PC-3 (cell line): ENCODE measurements around the gene B4GALT5. TPM values are rescaled to one million over a fixed set of nuclear protein-coding genes. Genes with fewer than 3 reads are reported as not detected.

ENCODE experiments used
- ATAC-seq: fragments of 200-7000 bp; cut with Tn5 transposase; 2 replicates; pipeline ENCODE4 v1.9.1; 2020; ENCODE audit warnings: mild to moderate bottlenecking, moderate library complexity
- BruUV-seq: library from RNA; stranded (reverse); fragments of 400-500 nt; replicated peaks from 2 replicates; lab custom pipeline; 2021; lab: Mats Ljungman, UMichigan
- CTCF ChIA-PET: fragments of 300-600 bp; sonication (Branson Sonifier 250); formaldehyde crosslinking; loops from one replicate; lab custom pipeline; 2022; ENCODE audit warnings: antibody characterized with exemption; lab: Charles Lee
- POLR2A ChIA-PET: fragments of 300-600 bp; sonication (Branson Sonifier 250); formaldehyde crosslinking; loops from one replicate; lab custom pipeline; 2022; ENCODE audit warnings: antibody characterized with exemption; ENCODE audit not compliant: unreplicated experiment; lab: Charles Lee
- DNase-seq: peaks from one replicate; pipeline ENCODE4 v3.0.0-alpha.2; 2015
- H2AFZ ChIP-seq: fragments of 300-600 bp; sonication (generic); 2 replicates; pipeline ENCODE4 v1.6.0; 2016; ENCODE audit warnings: antibody characterized with exemption, low read length
- H3F3A ChIP-seq: fragments of 300-600 bp; sonication (generic); one replicate; pipeline ENCODE4 v1.6.0; 2017; ENCODE audit warnings: antibody characterized with exemption, low read length, control low read depth, mild to moderate bottlenecking; ENCODE audit not compliant: unreplicated experiment
- H3K27ac ChIP-seq: fragments of 300-600 bp; sonication (generic); 2 replicates; pipeline ENCODE4 v1.5.1; 2016; ENCODE audit warnings: mild to moderate bottlenecking, low read length
- H3K27me3 ChIP-seq: fragments of 300-600 bp; sonication (generic); 2 replicates; pipeline ENCODE4 v1.6.1; 2016; ENCODE audit warnings: low read length, mixed read lengths
- H3K36me3 ChIP-seq: fragments of 300-600 bp; sonication (generic); 2 replicates; pipeline ENCODE4 v1.6.1; 2016; ENCODE audit warnings: low read depth, mixed run types, low read length, mixed read lengths
- H3K4me1 ChIP-seq: fragments of 300-600 bp; sonication (generic); 2 replicates; pipeline ENCODE4 v1.5.1; 2016; ENCODE audit warnings: low read length; ENCODE audit not compliant: insufficient read depth
- H3K4me2 ChIP-seq: fragments of 300-600 bp; sonication (generic); 2 replicates; pipeline ENCODE4 v1.6.0; 2016; ENCODE audit warnings: low read length
- H3K4me3 ChIP-seq: fragments of 300-600 bp; sonication (generic); 2 replicates; pipeline ENCODE4 v1.5.1; 2016; ENCODE audit warnings: mild to moderate bottlenecking, low read length, mixed read lengths
- H3K79me2 ChIP-seq: fragments of 300-600 bp; sonication (generic); 2 replicates; pipeline ENCODE4 v1.6.1; 2017; ENCODE audit warnings: low read length, mixed read lengths
- H3K9ac ChIP-seq: fragments of 300-600 bp; sonication (generic); 2 replicates; pipeline ENCODE4 v1.6.0; 2016; ENCODE audit warnings: mild to moderate bottlenecking, low read length
- H3K9me2 ChIP-seq: fragments of 300-600 bp; sonication (generic); replicated peaks from 2 replicates; pipeline ENCODE4 v1.6.1; 2016; ENCODE audit warnings: mixed run types, low read length, mixed read lengths
- H3K9me3 ChIP-seq: fragments of 300-600 bp; sonication (generic); 2 replicates; pipeline ENCODE4 v1.6.1; 2016; ENCODE audit warnings: low read length, mixed read lengths
- H4K20me1 ChIP-seq: fragments of 300-600 bp; sonication (generic); 2 replicates; pipeline ENCODE4 v1.6.1; 2016; ENCODE audit warnings: low read length, mixed read lengths
- EZH2 ChIP-seq: fragments of 300-600 bp; sonication (generic); IDR thresholded peaks from one replicate; pipeline ENCODE4 v1.6.1; 2017; ENCODE audit warnings: antibody characterized with exemption, mild to moderate bottlenecking, low read length; ENCODE audit not compliant: unreplicated experiment
- EZH2phosphoT487 ChIP-seq: fragments of 300-600 bp; sonication (generic); IDR thresholded peaks from 2 replicates; pipeline ENCODE4 v1.6.1; 2018; ENCODE audit warnings: mild to moderate bottlenecking, antibody characterized with exemption, low read length, borderline replicate concordance
- intact Hi-C: fragments of 100-400 bp; cut with micrococcal nuclease; formaldehyde crosslinking; loops from 2 replicates; pipeline ENCODE4 v1.9.0; 2023
- total RNA-seq: library from RNA; depleted of rRNA; stranded (reverse); fragments of >200 nt; gene quantifications from 2 replicates; pipeline ENCODE4 v1.2.3, GENCODE V29; 2014
- TF ChIP-seq, protein P1 (sequence below): fragments of 300-600 bp; sonication (generic); conservative IDR thresholded peaks from 2 replicates; pipeline ENCODE4 v1.5.1; 2017; ENCODE audit warnings: antibody characterized with exemption, low read depth, mild to moderate bottlenecking, low read length

The B4GALT5 gene
- total RNA-seq, 1 experiment from 2014 or later = 18.1 TPM

DNA sequence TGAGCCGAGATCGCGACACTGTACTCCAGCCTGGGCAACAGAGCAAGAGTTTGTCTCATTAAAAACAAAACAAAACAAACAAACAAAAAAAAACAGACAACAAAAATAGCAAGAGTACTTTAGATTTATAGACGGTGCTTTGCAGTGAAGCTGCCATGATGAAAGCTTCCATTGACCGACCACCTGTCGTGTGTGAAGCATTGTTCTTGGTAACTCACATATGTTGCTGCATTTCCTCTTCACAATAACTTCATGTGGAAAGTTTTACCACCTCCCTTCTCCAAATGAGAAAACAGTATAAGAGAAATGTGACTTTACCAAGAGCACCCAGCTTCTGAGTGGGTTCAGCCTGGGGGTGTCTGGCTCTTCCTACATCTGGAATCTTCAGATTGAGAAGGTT, 89.4 kb downstream of the B4GALT5 start:
- Histone ChIP-seq H4K20me1 (no peaks in the 10 kb centered on the region), H3K9ac (no peak overlapping the region), H2AFZ (no peak overlapping the region), H3K27ac (no peak overlapping the region), H3F3A (no peaks in the 10 kb centered on the region), H3K4me2 (no peak overlapping the region), H3K27me3 (no peaks in the 10 kb centered on the region), H3K4me1 (no peaks in the 10 kb centered on the region), H3K9me3 (no peaks in the 10 kb centered on the region), H3K36me3 (no peaks in the 10 kb centered on the region), H3K79me2 (no peaks in the 10 kb centered on the region), H3K9me2 (no peaks in the 10 kb centered on the region), H3K4me3 (no peak overlapping the region)
- ATAC-seq (no peak), DNase-seq (no peak)
- intact Hi-C loops = no loop called here
- ChIA-PET POLR2A (no interaction called here), CTCF (no interaction called here)
- no TSS peak for BruUV-seq
- TF ChIP-seq, protein P1, sequence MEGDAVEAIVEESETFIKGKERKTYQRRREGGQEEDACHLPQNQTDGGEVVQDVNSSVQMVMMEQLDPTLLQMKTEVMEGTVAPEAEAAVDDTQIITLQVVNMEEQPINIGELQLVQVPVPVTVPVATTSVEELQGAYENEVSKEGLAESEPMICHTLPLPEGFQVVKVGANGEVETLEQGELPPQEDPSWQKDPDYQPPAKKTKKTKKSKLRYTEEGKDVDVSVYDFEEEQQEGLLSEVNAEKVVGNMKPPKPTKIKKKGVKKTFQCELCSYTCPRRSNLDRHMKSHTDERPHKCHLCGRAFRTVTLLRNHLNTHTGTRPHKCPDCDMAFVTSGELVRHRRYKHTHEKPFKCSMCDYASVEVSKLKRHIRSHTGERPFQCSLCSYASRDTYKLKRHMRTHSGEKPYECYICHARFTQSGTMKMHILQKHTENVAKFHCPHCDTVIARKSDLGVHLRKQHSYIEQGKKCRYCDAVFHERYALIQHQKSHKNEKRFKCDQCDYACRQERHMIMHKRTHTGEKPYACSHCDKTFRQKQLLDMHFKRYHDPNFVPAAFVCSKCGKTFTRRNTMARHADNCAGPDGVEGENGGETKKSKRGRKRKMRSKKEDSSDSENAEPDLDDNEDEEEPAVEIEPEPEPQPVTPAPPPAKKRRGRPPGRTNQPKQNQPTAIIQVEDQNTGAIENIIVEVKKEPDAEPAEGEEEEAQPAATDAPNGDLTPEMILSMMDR = no peak
- no peak for TF ChIP-seq EZH2
- TF ChIP-seq EZH2phosphoT487 = no peak

DNA sequence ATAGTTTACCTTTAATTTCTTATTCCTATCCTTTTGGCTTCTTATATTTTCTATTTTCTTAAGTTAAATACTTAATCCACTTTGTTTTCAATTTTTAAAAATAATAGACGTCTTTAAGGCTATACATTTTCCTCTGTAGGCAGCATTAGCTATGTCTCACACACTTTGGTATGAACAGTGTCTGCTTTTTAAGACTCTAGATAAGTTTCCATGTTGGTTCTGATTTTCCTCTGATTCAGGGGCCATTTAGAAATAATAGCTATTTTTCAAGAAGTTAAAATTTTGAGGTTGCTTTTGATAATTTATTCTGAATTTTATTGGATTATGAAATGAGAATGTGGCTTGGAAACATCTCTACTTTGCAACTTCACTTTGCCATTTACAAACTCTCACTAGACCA, 91.4 kb downstream of the B4GALT5 start:
- H3K4me1 ChIP-seq = no peaks in the 10 kb centered on the region
- H3F3A ChIP-seq = no peaks in the 10 kb centered on the region
- no peak overlapping the region for H3K27ac ChIP-seq
- ChIA-PET CTCF (no interaction called here), POLR2A (no interaction called here)
- TF ChIP-seq EZH2 (no peak), EZH2phosphoT487 (no peak)
- TF ChIP-seq, protein P1 = no peak
- no peaks in the 10 kb centered on the region for H3K9me2 ChIP-seq
- no peaks in the 10 kb centered on the region for H3K27me3 ChIP-seq
- H3K4me3 ChIP-seq = no peak overlapping the region
- DNase-seq = no peak
- no peak for ATAC-seq
- H3K9ac ChIP-seq = no peak overlapping the region
- no peaks in the 10 kb centered on the region for H4K20me1 ChIP-seq
- H3K9me3 ChIP-seq = no peaks in the 10 kb centered on the region
- H3K4me2 ChIP-seq = no peak overlapping the region
- intact Hi-C loops = no loop called here
- no peaks in the 10 kb centered on the region for H3K36me3 ChIP-seq
- no peak overlapping the region for H2AFZ ChIP-seq
- no TSS peak for BruUV-seq
- no peaks in the 10 kb centered on the region for H3K79me2 ChIP-seq

DNA sequence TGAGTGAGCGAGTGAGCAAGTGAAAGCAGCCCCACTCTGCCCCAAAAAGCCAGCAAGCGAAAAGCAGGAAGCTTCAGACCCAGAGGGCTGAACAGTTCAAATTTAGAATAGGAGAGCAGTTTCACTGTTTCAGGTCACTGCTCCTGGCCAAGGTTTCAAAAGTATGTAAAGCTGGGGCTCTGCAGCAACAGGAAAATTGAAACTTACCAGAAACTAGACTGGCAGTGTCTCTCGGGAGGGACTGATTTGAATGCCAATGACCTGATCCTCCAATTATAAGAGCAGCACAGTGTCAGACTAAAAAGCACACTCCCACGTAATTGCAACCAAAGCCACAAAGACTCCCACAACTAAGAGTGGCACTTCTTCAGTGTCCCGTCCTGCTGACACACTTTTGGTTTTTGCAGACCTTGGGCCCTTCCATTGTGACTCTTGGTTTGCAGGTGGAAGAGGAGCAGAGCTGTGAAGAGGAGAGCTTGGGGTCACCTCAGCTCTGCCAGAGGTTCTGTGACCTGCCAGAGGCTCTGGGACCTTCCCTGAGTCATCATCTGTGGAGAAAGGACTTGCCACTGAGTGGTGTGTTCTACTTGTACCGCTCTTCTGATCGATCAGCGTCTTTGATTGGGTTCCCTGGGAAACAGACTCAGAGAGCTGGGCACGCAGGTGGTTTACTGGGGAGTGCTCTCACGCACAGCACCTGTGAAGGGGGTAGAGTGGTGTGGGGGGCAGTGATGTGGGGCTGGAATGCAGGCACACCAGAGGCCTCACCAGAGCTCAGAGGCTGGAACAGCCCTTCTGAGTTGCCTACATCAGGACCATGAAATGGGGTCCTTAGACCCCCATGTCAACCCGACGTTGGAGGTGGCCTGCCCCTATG, 93.1 kb downstream of the B4GALT5 start:
- no peaks in the 10 kb centered on the region for H3F3A ChIP-seq
- H3K27ac ChIP-seq = no peak overlapping the region
- H3K9ac ChIP-seq = no peak overlapping the region
- ChIA-PET POLR2A (no interaction called here), CTCF (no interaction called here)
- H3K9me3 ChIP-seq = no peaks in the 10 kb centered on the region
- BruUV-seq = no TSS peak
- no peak for ATAC-seq
- H3K4me3 ChIP-seq = no peak overlapping the region
- H3K36me3 ChIP-seq = no peaks in the 10 kb centered on the region
- H4K20me1 ChIP-seq = no peaks in the 10 kb centered on the region
- H3K4me1 ChIP-seq = peaks cover 6% of the 10 kb centered on the region
- TF ChIP-seq EZH2phosphoT487 (no peak), EZH2 (no peak)
- TF ChIP-seq, protein P1 = no peak
- no peaks in the 10 kb centered on the region for H3K79me2 ChIP-seq
- H3K9me2 ChIP-seq = no peaks in the 10 kb centered on the region
- no peaks in the 10 kb centered on the region for H3K27me3 ChIP-seq
- DNase-seq = no peak
- H2AFZ ChIP-seq = no peak overlapping the region
- H3K4me2 ChIP-seq = no peak overlapping the region
- intact Hi-C loops = no loop called here
